Stimulated activated CD8-positive, alpha-beta memory T cell treated with anti-CD3 and anti-CD28 coated beads, Interleukin-7, amount 100 ng/mL, for 48 hours (primary cell): ENCODE data around the gene EGFL7.

Experiments used
- DNase-seq, 2 donors: peaks; one replicate each; pipeline ENCODE4 v3.0.0-alpha.2; 2020; ENCODE audit warnings: low read depth in 1 of 2; ENCODE audit errors: extremely low read depth in 1 of 2

The EGFL7 gene

DNA sequence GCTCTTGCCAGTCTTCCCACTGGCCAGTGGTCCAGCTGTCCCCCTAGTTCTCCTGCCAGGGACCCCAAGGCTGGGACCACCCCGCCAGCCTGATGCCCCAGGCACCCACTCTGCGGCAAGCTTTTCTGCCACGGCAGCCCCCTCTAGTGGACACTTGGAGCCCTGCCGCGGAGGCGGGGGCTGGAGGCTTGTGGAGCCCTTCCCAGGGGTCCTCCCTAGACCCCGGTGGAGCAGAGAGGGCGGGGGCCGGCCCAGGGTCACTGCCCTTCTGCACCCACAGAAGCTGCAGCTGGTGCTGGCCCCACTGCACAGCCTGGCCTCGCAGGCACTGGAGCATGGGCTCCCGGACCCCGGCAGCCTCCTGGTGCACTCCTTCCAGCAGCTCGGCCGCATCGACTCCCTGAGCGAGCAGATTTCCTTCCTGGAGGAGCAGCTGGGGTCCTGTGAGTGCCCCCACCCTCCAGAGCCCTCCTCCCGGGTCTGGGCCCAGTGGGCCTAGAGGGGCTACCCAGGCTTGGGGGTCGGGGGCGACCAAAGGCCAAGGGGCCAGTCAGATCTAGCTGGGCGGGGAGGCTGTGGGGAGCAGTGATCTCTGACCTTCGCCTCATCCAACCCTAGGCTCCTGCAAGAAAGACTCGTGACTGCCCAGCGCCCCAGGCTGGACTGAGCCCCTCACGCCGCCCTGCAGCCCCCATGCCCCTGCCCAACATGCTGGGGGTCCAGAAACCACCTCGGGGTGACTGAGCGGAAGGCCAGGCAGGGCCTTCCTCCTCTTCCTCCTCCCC lies 9.1 kb downstream of the EGFL7 start:
- no peak for DNase-seq

DNA sequence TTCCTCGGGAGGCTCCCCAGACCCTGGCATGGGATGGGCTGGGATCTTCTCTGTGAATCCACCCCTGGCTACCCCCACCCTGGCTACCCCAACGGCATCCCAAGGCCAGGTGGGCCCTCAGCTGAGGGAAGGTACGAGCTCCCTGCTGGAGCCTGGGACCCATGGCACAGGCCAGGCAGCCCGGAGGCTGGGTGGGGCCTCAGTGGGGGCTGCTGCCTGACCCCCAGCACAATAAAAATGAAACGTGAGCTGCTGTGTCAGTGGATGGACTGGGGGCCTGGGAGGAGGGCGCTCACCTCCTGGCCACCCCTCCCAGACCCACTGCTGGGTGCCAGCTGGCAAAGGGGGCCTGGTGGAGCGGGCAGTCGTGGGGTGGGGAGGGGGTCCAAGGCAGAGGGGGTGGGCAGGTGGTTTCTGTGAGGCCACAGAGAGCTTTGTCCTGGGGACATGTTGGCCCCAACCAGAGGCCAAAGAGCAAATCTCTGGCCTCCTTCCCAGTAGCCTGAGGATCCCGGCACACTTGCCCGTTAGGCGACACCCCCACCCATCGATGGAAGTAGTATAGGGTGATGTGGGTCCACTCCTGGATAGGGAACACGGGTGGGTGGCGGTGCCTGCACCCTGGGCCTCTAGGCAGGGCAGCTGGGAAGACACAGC lies 9.8 kb downstream of the EGFL7 start:
- no peak for DNase-seq

DNA sequence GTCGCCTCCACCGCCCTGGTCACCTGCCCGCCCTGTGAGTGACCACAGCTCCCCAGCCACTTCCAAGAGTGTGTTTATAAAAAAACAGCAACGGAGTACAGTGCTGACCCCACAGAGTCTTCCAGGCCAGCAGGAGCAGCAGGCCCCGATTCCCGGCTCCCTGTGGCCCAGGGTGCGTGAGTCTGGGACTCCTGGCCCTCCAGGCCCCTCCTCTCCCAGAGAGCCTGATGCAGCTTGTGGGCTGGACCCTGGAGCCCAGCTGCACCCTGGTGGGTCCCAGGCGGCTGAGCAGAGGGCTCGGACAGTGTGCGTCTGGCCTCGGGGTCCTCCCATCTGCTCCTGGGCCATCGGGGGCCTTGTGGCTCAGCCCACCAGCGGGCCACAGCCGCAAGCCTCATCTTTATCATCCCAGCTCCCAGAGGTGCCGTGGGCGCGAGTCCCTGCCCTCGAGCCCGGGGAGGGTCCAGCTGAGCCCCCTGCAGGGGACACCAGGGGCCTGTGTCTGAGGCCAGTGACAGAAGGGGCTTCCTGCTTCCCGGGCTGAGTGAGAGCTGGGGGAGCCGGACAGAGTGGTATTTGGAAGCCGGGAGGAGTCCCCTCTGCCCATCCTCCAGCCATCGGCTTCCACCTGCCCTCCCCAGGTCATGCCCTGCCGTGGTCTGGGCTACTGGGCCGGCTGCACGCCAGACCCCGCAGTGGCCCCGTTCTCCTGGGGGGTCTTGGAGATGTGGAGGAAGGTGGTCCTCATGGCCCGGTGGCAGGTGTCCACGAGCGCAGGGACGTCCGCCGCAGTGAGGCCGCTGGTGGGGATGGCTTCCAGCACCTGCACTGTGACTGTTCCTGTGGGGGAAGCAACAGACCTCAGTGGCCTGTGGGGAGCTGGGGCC lies 10.6 kb downstream of the EGFL7 start:
- DNase-seq: no peak

DNA sequence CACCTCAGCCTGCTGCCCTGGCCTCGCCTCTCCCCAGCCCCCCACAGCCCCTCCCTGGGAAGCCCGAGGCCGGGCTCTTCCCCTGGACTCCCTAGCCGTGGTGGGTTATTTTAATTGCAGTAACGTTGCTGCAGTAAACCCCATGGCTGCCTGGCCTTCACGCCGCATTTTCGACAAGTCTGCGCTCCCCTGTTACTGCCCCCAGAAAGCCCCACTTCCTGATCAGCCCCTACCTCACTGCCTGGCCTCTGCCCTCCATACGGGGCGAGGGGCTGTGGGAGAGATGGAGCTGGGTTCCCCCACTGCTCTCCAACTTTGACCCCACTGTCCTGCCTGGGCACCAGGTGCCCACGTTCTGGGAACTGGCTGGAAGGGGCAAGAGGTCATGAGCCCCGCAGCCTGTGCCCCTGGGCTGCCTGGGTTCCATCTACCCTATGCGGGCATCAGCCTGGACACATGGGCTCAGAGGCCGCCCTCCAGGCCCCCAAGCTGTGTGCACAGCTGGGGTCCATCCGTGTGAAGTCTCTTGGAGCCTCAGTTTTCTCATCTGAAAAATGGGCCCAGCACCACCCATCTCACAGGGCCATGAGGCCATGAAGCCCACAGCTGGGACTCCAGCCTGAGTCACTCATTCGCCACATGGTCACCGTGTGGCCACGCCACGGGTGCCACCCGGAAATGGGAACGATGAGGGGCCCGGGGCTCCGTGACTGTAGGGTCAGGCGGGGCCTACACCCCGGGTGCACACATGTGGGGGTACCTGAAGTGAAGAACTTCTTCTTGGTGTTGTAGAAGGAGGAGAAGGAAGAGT lies 11.5 kb downstream of the EGFL7 start:
- DNase-seq: no peak

DNA sequence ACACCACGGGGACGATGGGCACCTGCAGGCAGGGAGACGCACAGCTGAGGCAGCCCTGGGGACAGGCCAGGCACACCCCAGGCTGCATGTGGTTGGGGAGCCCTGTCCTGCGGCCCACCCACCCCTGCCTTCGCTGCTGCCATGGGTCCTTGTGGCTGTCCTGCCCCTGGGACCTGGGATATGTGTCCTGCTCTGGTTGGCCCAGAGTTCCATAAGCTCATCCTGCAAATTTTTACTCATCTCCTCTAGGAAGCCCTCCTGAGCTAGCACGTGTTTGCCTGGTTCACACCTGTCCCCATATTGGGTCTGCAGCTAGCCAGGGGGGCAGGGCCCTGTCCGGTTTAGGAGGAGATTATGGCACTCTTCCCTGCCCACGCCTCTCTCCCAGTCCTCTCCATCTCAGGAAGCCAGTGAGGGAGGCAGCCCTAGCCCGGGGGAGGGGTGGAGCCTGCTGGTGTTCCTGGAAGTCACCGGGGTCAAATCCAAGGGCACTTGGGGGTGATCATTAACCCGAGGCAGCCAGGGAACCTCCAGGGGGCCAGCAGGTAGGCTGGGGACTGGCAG lies 12.2 kb downstream of the EGFL7 start:
- no peak for DNase-seq

DNA sequence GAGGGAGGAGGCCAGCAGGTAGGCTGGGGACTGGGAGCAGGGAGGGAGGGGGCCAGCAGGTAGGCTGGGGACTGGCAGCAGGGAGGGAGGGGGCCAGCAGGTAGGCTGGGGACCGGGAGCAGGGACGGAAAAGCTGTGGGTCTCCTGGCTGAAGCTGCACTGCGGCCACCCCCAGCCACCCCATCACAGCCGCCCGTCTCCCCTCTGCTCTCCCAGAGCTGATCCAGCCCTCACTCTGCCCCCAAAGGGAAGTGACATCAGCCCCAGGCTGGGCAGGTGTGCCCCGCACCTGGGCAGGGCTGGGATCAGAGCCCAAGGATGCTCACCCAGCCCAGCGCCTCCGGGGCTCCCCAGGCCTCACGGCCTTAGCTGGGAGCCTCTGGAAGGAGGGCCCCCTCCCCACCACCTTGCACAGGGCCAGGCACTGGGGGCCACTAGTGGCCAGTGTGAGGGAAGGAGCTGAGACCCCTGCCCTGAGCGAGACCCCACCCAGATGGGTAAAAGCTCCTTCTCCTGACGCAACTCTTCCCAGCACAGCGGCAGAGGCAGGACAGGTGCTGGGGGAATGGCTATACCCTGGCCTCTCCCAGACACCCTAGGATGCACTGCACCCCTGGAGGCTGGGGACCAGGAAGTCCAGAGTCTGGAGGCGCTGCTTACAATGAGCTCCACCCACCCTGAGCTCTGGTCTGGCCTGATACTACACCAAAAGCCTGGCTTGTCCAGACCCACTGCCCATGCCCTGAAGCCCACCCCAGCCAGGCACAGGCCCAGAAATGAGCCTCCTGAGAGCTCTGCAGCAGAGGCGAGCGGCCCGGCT lies 13.0 kb downstream of the EGFL7 start:
- no peak for DNase-seq

DNA sequence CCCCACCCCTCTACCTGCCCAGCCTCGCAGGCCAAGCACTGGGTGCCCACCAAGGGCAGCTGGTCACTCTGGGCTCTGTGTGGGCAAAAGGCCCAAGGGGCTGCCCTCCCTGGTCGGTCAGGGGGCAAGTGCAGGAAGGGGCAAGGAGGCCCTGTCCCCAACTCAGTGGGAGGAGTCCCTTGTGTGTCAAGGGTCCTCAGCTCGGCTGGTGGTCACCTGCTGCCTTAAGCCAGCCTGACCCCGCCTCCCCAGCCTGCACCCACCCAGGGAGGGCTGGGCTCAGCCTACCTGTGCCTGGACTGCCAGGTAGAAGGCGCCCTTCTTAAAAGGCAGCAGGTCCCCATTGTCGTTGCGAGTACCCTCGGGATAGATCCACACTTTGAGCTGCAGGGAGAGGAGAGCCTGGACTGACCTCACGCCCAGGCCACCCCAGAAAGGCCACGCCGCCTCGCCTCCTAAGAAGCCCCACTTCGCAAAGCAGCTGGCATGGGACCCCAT lies 13.6 kb downstream of the EGFL7 start:
- DNase-seq: no peak

DNA sequence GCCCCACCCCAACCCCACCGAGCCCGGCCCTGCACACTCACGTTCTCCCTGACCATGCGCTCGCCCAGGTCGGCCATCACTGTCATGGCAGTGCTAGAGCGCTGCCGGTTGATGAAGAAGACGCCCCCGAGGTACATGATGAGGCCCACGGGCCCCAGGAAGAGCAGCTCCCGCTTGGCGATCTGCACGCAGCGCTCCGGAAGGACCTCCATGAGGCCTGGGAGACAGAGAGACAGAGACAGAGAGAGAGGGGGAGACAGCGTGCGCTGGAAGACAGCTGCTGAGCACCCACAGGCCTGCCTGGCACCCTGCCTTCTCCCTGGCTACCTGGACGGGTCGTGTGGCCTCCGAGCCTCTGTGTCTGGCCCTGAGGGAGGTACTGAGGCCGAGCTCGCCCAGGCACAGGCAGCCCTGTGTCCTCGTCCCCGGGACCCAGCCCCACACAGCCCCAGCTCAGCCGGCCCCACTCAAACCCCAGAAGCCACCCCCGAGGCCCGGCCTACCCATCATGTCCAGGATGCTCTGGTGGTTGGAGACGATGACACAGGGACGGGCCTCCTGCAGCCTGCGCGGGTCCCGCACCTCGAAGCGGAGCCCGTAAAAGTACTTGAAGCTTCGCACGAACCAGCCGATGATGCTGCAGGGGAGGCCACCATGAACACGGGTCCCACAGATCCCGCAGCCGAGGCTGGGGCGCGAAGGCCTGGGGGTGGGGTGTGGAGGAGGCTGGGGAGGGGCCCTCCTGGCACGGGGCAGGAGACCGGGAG lies 14.4 kb downstream of the EGFL7 start:
- DNase-seq: no peak

DNA sequence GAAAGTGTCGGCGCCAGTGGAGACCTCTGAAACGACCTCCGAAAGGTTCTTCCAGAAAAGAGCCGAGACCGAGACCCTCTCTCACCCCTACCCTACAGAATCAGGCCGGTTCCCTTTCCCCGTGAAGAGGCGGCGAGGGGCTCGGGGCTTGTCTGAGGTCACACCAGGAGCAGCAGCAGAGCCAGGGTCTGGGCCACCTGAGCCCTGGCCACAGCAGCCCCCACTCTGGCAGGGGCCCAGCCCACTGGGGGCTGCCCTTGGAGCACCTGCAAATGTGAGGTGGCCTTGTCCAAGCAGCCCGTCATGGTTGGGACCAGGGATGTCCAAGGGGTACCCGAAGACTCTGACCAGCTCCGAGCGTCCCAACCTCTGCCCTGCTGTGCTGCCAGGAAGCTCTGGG lies 15.3 kb downstream of the EGFL7 start:
- DNase-seq: no peak

DNA sequence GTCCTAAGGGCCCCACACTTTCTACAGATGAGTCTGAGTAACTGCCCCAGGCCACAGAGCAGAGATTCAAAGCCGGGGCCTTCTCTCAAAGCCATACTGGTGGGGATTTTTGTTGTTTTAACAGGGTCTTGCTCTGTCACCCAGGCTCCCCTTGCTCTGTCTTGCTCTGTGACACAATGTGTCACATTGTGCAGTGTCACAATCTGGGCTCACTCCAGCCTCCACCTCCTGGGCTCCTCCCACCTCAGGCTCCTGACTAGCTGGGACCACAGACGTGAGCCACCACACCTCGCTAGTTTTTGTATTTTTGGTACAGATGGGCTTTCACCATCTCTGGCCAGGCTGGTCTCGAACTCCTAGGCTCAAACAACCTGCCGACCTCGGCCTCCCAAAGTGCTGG lies 15.9 kb downstream of the EGFL7 start:
- DNase-seq: no peak

DNA sequence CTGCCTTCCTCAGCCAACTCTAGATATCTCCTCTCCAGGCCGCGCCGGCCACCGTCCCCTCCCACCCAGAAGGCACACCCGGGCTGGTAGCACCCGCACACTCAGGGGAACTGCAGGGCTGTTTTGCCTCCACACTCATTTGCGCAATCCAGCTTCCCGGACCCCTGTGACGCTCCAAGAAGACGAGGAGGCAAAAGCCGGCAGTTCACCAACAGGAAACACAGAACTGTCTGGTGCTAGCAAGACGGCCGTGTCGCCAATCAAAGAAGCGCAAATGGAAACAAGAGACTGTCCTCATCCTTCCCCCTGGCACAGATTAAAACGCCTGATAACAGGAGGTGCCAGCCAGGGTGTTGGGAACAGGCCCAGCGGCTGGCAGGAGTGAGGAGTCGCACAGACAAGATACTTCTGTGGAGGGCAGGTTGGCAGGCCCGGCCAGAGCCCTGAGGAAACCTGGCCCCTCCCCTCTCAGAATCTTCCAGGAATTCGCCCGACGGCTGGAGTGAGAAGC lies 16.8 kb downstream of the EGFL7 start:
- DNase-seq: no peak

DNA sequence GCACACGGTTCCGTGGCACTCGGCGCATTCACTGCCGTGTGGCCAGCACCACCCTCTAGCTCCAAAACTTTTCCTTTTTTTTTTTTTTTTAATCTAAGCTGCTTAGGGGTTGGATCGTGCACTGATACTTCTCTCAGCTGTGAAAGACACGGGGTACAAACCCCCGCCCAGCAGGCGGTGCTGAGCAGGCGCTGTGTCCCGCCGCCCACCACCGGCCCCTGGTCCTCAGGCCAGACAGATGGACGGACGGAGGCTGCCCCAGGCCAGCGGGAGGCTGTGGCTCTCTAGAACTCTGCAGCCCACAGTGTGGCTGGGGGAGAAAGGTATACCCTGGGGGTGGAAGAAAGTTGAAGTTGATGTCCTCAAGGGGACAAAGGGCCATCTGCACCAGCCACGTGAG lies 18.3 kb downstream of the EGFL7 start:
- DNase-seq: no peak

DNA sequence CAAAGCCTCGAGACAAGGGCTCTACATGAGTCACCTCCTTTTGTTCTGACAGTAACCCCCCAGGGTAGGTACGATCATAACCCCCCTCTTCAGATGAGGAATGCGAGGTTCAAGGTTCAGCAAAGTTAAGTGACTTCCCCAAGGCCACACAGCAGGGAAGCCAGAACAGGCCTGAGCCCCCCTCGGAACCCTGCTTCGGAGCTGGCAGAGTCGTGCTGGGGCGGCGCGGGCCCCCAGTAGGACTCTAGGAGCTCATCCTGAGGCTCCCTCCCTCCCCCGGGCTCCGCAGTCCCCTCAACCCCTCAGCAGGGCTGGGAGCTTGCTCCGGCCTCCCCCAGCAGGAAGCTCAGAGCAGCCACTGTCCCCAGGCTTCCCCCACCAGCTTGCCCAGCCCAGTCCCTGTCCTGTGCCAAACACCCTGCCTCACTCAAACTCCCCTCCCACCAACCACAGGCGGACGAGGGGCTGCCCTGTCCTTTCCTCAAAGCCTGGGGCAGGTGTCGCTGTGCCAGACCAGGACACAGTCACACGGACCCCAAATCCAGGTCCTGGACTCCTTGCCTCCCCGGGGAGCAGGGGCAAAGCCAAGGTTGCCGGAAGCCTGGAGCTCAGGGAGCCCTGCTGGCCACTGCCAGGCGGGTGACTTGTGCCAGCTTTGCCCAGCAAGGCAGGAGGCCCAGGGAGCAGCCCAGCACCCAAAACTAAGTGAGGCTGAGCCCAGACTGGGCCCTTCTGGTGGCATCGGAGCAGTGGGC lies 19.4 kb downstream of the EGFL7 start:
- DNase-seq: no peak

DNA sequence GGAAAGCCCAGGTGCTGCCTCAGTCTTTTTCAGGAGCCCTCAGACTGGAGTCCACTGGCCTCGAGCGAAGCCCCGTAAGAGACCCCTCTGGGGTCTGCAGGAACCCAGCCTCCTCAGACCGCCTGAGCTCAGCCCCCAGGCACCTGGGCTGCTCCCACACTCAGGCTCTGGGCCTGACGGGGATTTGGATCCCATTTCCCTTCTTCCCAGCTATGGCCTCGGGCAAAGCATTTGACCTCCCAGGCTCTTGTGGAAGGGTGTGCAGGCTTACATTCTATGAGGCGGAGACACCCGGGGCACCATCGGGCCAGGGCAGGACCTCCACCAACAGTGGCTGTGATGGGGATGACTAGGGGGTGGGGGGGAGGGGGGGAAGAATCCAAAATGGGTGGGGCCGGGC lies 20.0 kb downstream of the EGFL7 start:
- no peak for DNase-seq

DNA sequence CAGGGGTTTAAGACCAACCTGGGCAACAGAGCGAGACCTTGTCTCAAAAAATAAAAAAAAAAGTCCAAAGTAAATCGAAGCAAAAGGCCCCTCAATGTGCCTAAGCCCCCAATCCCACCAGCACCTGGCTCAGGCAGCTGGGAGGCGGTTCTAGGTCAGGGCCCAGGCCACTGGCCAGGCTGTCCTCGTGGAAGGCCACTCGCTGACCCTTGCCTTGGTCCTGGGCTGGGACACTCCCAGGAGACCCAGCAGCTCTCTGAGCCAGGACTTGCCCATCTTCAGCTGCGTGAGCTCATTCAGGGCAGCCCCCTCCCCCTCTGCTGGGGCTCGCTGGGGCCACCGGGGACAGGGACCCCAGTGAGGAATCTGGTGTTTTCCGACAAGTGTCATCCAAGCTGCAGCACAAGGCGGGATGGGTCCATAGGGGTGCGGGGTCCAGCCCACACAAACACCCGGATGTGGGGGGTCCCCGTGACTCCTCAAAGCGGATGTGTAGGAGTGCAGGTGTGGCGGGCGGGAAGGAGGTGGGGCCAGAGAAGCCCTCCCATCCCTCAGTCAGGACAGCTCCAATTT lies 20.5 kb downstream of the EGFL7 start:
- no peak for DNase-seq

DNA sequence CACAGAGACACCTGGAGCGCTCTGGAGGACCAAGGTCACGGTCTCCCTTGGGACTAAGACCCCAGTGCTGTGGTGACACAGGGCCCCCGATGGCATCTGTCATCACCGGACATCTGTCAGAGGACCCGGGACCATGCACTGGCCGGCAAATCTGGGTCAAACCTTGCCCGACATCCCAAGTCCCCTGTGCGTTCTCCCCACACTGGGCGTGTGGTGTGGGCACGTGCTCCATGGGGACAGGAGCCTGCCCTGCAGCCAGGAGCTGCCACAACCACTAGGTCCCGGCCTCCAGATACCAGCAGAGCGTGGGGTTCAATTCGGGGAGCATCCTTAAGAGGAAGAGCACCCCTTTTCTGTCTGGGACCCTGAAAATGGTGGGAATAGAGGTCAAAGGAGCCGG lies 21.0 kb downstream of the EGFL7 start:
- no peak for DNase-seq

DNA sequence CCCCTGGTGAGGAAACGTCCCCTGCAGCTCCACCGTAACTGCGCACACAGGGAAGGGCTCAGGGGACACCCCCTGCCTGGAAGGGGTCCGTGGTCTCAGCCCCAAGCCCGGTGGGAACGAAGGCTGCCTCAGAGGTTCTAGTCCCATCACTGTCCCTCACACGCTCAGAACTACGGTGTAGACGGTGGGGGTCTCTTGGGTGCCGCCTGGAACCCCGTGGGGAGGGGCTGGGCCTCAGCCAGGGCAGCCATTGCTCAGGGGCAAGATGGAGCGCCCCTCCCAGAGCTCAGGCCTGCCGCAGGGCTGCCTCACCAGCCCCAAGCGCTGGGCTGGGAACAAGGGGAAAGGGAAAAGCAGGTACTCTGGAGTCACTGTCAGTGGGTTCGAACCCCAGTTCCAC lies 21.6 kb downstream of the EGFL7 start:
- DNase-seq: no peak

DNA sequence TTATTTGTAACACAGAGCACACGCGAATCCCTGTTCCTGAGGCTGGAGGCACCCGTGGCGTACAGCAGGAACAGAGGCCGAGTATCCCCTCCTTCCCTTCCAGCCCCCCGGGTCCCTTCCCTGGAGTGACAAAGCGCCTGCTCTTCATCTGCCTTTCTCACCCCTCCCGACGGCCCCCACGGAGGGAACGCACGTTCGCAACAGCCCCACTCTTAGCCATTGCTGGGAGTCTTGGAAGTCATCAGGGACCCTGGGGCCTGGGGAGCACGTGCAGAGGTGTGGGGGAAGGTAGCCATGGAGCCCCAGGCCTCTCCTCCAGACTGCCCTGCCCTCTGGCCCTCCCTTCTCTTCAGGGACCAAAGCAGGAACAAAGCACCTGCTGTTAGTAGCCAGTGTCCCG lies 22.1 kb downstream of the EGFL7 start:
- no peak for DNase-seq
